Ureter (tissue), 1 donor: ENCODE data around the gene BCKDHA. TPM values are rescaled to one million over a fixed set of nuclear protein-coding genes. Genes with fewer than 3 reads are reported as not detected.
A peak's percentile ranks its signal among the peaks of the same experiment; 100 is the strongest.
"Not testable (repeated sequence)": the region's sequence is repeated elsewhere in the genome, so short reads cannot be mapped to it uniquely, and the experiment has no call there.

Experiments used
- DNase-seq: peaks from one replicate; pipeline ENCODE4 v3.0.0-alpha.2; 2020; ENCODE audit warnings: low spot score
- total RNA-seq: library from RNA; stranded (reverse); gene quantifications from one replicate; pipeline ENCODE4 v1.2.4, GENCODE V29; 2023
- donor health status: DM: yes; HTN: yes; CAD: no.

The BCKDHA gene
- total RNA-seq, 1 donor from 2014 or later: 19.8 TPM

DNA sequence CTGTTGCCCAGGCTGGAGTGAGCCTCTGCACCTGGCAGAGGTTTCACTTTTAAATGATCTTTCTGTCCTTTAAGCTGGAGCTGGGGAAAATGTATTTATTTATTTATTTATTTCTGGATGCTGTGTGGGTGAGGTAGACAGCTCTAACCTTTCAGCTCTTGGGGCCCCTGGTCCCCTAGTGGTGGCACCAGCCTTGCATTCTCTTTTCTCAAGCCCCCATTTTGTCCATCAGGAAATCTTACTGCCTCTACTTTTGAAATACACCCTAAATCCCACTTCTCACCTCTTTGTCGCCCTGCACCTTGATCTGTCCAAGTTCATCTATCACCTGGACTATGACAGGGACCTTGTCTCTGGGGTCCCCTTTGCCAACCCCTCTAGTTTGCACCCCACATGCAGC is 31.5 kb upstream of the BCKDHA start:
- no peak for DNase-seq

DNA sequence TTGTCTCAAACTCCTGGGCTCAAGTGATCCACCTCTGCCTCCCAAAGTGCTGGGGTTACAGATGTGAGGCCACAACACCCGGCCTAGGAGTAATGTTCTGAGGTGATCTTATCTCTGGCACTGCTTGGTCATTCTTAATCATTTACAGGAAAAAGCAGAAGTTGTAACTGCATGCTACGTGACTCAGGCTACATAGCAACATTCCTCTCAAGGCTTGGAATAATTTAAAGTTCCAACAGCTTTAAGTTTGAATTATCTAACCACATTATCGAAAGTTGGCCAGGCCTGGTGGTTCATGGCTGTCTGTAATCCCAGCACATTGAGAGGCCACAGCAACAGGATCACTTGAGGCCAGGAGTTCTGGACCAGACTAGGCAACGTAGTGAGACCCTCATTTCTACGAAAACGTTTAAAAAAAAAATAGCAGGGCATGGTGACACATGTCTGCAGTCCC is 29.7 kb upstream of the BCKDHA start:
- DNase-seq: no peak

DNA sequence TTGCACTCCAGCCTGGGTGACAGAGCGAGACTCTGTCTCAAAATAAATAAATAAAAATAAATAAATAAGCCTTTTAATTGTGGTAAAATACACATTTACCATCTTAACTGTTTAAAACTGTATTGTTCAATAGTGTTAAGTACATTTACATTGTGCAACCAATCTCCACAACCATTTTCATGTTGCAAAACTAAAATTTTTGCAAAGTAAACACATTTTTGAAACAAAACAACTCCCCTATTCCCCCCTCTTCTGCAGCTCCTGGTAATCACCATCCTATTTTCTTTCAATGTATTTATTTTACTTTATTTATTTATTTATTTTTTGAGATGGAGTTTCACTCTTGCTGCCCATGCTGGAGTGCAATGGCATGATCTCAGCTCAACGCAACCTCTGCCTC is 27.8 kb upstream of the BCKDHA start:
- no peak for DNase-seq

DNA sequence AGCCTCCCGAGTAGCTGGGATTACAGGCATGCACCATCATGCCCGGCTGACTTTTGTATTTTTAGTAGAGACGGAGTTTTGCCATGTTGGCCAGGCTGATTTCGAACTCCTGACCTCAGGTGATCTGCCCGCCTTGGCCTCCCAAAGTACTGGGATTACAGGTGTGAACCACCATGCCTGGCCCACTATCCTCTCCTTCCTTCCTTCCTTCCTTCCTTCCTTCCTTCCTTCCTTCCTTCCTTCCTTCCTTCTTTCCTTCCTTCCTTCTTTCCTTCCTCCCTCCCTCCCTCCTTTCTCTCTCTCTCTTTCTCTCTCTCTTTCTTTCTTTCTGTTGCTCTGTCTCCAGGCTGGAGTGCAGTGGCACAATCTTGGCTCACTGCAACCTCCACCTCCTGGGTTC is 26.5 kb upstream of the BCKDHA start:
- DNase-seq: not testable (repeated sequence)

DNA sequence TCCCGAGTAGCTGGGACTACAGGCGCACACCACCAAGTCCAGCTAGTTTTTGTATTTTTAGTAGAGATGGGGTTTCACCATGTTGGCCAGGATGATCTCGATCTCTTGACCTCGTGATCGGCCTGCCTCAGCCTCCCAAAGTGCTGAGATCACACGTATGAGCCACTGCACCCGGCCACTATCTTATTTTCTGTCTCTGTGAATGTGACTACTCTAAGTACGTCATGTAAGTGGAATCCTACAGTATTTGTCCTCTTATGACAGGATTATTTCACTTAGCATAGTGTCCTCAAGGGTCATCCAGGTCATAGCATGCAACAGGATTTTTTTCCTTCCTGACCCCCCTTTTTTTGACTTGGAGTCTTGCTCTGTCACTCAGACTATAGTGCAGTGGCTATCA is 26.1 kb upstream of the BCKDHA start:
- DNase-seq: no peak

DNA sequence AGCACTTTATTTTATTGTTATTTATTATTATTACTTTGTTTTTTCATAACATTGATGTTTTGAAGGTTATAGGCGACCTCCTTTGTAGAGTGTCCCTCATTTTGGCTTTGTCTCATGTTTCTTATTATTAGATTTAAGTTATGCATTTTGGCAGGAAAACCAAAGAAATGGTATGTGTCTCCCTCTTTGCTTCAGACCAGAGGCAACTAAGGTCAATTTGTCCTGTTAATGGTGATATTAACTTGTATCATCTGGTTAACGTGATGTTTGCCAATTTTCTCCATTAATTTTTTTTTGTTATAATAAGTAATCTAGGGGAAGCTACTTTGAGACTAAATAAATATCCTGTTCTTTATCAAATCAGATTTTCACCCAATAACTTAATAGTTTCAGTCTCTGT is 25.1 kb upstream of the BCKDHA start:
- DNase-seq: no peak

DNA sequence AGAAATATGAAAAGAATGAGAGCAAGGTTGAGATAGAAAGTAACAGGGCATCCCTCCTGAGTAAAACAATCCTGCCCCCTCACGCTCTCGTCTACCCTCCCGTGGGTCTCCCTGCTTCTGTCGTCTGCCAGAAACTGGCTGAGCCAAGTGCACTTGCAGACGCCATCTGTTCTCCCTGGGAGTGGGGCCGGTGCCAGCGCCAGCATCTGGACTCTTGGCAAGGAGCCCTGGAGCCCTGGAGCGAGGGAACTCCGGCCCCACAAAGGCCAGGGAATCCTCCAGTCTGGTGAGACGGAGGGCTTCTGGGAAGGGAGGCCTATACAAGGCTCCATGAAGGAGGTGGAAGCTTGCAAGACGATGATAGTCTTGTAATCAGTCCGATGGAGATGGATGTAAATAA is 23.6 kb upstream of the BCKDHA start:
- peak; percentile 84 for DNase-seq

DNA sequence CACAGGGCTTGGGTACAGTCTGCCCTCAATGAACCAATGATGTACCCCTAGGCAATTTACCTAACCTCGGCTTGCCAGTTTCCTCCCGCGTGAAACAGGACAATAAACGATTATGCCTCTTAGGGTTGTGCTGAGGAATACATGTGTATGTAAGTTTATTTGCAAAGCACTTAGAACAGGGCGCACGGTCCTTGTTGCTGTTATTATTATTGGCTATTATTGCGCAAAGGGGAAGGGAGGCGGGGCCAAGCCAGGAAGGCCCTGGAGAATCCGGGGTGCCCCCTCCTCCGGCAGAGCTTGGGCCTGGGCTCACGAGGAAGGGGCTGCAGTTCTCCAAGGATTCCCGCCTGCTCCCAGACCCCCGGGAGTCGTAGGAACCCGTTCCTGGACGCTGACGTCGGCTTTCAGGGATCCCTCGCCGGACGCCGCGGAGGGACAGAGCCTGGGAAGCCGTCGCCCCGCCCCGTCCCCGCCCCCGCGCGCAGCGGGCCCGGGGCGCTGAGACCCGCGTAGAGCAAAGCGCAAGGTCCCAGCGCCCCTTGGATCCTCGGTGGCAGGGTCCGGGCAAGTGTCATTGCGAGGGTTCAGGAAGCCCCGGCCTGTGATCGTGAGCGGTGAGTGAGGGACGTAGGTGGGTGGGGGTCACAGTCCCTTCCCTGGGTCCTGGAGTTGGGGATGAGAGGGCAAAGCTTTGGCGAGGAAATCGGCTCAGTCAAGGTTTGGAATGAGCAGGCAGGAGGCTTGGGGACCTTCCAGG is 21.2 kb upstream of the BCKDHA start, which contains the start of gene TMEM91:
TSS of gene TMEM91 (plus strand) at position 293 of the 757 bp plus-strand sequence. CDS start 1,777 bp downstream, outside the sequence.
- DNase-seq: no peak

DNA sequence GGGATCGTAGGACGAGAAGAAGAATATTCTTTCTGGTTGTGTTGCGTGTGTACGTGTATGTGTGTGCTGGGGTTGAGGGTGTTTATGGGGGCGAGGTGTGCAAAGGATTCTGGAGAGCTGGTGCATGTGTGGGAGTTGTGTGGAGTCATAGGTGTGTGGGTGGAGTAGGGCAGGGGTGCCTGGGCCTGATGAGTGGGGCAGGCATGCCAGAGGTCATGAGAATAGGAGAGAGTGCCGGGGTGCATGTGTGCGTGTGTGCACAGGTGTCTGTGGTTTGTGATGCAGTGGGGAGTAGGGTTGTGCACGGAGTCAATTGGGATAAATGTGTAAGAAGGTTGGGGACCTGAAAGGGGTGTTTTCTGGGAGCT is 20.6 kb upstream of the BCKDHA start:
- no peak for DNase-seq

DNA sequence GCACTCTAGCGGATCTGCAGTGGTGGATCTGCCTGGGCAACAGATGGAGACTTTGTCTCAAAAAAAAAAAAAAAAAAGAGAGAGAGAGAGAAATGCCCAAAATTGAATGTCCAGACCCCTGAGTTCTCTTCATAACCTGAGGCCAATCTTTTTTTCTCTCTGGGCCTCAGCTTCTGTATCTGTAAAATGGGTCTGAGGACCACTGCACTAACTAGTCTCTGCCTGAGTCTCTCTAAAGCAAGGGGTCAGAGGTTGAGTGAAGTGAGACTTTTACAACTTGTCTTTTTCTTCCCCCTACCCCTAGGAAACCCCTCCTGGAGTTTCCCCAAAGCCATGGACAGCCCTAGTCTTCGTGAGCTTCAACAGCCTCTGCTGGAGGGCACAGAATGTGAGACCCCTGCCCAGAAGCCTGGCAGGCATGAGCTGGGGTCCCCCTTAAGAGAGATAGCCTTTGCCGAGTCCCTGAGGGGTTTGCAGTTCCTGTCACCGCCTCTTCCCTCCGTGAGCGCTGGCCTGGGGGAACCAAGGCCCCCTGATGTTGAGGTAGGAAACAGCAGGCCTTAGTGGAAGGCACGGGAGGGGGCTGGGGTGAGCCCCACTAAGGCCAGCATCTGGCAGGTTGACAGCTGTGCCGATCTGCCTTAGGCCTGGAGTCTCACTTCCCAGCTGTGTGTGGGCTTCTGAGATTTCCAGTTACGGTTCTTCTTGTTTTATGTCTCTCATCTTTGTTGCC is 19.5 kb upstream of the BCKDHA start:
- no peak for DNase-seq

DNA sequence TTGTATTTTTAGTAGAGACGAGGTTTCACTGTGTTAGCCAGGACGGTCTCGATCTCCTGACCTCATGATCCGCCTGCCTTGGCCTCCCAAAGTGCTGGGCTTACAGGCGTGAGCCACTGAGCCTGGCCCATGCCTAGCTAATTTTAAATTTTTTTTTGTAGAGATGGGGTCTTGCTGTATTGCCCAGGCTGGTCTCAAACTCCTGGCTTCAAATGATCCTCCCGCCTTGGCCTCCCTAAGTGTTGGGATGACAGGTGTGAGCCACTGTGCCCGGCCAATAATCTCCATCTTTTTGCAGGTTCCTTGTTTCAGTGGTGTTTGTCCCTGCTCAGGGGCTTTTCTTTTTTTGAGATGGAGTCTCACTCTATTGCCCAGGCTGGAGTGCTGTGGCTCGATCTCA is 16.1 kb upstream of the BCKDHA start:
- not testable (repeated sequence) for DNase-seq

DNA sequence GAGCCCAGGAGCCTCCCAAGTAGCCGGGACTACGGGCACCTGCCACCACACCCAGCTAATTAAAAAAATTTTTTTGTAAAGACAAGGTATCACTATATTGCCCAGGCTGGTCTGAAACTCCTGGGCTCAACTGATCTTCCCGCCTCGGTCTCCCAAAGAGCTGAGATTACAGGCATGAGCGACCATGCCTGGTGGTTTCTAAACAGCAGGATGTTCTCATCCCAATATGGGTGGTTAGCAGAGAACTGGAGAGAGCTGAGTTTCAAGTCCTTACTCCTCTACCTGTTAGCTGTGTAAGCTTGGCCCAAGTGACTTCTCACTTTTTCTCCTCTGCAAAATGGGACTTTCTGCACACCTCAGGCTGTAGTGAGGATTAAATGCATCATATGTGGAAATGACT is 13.3 kb upstream of the BCKDHA start:
- DNase-seq: no peak

DNA sequence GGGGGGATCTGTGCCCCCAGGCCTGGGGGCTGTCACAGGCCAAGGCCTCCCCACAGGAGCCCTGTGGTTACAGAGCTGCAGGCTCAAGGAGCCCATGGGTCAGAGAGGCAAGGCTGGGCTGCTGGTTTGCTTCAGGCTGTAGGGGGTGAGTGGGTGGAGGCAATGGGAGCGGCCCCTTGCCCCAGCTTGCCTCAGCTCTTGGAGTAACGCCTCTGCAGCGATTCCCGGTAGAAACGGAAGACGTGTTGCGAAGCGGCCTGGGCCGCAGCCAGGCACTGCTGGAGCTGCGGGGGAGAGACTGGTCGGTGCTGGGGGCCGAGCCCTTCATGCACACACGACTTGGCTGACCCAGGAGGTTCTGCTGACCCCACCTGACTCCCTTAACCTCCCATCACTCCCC is 11.2 kb upstream of the BCKDHA start:
- no peak for DNase-seq

DNA sequence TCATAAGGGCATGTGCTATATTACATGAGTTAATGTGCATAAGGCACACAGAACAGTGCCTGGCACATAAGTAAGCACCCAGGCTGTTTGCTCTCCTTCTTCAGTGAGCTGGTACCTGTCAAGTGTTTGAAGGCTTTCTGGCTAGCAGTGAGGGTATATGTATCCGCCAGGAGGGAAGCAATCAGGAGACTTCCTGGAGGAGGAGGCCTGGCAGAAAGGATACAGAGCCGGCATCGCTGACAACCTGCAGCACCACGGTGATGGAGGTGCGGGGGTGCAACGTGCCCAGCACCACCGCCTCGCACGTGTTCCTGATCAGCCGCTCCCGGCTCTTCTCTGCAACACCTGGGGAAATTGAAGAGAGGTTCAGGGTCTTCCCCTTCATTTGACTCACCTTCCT is 6.0 kb upstream of the BCKDHA start:
- DNase-seq: no peak

DNA sequence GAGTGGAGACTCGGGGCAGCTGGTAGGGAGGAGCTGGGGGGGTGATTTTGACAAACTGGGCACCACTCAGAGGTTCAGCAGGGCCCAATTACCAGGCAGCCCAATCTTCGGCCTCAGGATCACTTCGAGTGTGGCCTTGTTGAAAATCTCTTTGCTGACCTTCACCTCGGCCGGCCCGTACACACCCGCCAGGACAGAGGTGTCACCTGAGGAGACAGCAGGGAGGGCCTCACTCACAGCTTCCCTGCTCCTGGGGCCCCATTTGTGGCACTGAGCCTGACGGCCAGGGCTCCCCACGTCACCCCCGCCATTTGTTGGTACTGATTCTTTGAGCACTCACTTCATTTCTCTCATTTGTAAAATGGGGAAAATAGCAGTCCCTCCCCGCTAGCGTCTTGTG is 4.8 kb upstream of the BCKDHA start:
- DNase-seq: no peak

DNA sequence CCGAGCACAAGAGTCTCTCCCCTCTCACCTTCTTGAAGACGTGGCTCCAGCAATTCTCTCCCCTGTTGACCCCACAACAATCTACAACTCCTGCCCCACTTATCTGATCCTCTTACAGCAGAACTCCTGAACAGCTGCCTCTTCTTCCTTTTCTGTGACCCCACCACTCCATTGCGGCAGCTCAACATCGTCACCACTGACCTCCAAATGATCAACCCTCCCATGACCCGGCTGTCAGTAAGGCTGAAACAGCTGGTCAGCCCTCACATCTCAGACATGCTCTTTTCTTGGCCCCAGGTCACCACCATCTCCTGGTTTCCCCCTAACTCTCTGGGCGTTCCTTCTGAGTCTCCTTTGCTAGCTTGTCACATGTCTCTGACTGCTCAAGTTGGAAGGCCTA is 2.3 kb upstream of the BCKDHA start:
- DNase-seq: no peak

DNA sequence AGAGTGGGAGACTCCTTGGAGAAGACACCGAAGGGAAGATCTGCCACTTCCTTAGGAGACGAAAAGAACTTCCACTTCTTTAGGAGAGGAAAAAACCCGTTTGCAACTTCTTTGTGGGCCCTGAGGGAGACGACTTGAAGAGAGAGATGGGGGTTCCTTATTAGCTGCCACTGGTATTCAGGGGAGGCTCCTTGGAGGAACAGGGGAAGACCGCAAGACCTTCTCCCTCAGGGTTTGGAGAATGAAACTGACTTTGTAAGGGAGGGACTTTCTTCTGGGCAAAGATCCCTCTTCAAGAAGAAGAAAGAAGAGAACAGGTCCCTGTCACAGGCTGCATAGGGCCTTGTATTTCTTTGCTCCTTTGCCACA is 416 bp downstream of the BCKDHA start:
- no peak for DNase-seq

DNA sequence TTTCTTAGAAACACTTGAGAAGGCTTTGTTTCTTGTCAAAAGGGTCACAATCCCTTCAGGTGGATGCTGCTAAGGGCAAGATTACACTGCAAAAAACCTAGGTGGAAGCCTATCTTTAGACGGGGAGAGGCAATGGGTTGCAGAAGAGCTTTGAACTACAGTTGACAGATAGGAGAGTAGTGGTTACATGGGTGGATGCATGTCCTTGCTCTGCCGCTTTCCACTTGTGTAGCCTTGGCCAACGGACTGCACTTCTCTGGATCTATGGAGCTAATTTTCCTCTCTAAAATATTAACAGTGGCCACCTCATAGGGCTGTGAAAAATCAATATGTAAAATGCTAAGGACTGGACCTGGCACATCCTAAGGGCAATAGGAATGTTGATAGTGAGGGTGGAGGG is 980 bp downstream of the BCKDHA start:
- no peak for DNase-seq

DNA sequence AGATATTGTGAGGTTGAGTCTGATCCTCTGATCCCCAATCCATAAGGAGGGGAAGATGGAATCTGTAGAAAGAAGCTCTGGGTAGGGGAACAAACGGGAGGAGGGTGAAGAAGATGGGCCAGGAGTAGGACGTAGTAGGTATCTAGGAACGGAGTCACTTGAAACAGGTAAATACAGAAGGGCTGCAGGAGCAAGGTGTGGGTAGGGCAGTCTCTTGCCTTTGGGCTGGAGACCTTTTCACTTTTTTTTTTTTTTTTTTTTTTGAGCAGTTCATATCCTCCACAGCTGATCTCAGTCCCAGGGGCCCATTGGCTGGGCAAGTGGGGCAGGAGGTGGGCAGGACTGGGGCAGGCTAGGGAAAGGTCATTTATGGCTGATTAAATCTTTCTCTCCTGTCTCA is 1.5 kb downstream of the BCKDHA start:
- DNase-seq: no peak

DNA sequence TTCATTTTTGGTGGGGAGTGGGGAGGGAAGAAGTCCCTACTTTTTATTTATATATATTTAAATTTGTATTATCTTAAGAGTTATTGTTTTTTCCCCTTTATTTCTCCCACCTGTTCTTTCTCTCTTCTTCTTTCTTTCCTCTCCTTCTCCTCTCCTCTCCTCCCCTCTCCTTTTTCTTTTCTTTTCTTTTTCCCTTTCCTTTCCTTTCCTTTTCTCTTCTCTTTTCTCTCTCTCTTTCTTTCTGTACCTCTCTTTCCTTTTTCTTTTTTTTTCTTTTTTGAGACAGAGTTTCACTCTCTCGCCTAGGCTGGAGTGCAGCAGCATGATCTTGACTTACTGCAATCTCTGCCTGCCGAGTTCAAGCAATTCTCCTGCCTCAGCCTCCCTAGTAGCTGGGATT is 1.9 kb downstream of the BCKDHA start:
- DNase-seq: no peak

DNA sequence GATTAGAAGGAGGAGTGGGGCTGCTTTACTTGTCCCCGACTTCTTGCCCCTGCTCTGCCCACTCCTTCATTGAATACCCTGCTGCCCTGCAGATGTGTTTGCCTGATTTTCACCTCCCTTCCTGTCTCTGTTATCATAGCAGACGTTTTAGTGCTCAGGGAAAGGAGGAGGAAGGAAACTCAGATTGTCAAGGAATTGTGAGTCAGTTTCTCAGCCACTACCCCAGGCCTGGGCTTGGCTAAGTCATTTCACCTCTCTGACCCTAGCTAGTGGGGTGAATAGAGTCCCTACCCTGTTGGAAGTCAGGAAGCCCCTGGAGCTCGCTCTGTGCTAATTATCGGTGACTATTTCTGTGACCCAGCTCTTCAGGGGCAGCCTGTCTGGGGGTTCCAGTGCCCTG is 3.9 kb downstream of the BCKDHA start:
- DNase-seq: no peak

DNA sequence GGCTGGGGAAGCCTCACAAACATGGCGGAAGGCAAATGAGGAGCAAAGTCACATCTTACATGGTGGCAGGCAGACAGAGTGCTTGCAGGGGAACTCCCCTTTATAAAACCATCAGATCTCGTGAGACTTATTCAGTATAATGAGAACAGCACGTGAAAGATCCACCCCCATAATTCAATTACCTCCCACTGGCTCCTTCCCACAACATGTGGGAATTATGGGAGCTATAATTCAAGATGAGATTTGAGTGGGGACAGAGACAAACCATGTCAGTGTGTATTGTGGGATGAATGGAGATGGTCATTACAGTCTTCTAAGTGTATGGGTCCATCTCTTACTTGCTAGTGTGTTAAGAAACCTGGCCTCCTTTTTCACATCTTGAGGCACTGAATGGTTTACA is 4.4 kb downstream of the BCKDHA start:
- no peak for DNase-seq

DNA sequence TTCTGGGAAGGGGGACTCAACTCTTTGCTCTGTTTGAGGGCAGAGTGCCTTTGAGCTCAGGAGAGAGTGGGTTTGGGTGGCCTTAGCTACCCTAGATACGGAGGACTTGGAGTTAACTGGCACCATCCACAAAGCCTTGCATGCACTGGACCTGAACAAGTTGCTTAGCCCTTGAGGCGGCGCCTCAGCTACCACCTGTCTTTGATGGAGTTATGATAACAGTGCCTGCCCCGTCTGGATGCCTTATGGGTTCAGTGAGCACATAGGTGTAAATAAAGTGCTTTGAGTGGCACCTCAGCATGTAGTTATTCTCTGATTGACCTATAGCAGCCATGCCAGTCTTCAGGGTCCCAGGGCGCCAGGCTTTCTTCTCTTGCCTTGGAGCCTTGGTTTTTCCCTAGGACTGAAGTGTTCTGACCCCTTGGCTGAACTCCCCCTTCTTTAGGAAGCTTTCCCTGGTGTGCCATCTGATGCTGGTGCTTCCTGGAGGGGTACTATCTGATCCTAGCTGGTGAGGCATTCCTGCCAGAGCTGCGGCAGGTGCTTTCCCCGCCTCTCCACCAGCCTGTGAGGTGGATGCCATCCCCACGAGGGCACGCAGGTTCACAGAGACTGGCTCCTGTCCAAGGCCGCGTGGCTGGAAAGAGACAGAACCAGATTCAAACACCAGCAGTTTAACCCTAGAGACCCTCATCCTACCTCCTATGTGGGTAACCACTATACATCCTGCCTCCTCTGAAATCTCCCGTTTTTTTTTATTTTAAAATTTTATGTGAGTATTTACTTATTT is 5.8 kb downstream of the BCKDHA start:
- no peak for DNase-seq
